WTC11 (cell line): ENCODE data around the gene PSD4. TPM values are rescaled to one million over a fixed set of nuclear protein-coding genes. Genes with fewer than 3 reads are reported as not detected.

Experiments
- ATAC-seq: fragments of 200-7000 bp; cut with Tn5 transposase; 2 replicates; pipeline ENCODE4 v1.10.0; 2021; ENCODE audit warnings: mild to moderate bottlenecking, moderate library complexity
- CTCF ChIA-PET: fragments of 300-600 bp; sonication (Branson Sonifier 250); formaldehyde crosslinking; loops from one replicate; lab custom pipeline; 2021; ENCODE audit warnings: antibody characterized with exemption; lab: Charles Lee
- POLR2A ChIA-PET: fragments of 350-600 bp; sonication (Branson Sonifier 250); formaldehyde crosslinking; loops from one replicate; lab custom pipeline; 2021; ENCODE audit warnings: antibody characterized with exemption; lab: Charles Lee
- DNase-seq: peaks from one replicate; pipeline ENCODE4 v3.0.0; 2021; ENCODE audit warnings: low spot score
- H3K27ac Mint-ChIP-seq: 2 replicates; pipeline ENCODE4 v1.8.0; 2021; ENCODE audit warnings: mixed read lengths
- H3K27me3 Mint-ChIP-seq: 2 replicates; pipeline ENCODE4 v1.8.0; 2021; ENCODE audit warnings: low read depth, mild to moderate bottlenecking, moderate library complexity, mixed read lengths
- H3K36me3 Mint-ChIP-seq: 2 replicates; pipeline ENCODE4 v1.8.0; 2021; ENCODE audit warnings: mixed read lengths
- H3K4me1 Mint-ChIP-seq: 2 replicates; pipeline ENCODE4 v1.8.0; 2022; ENCODE audit warnings: mixed read lengths
- H3K4me3 Mint-ChIP-seq: 2 replicates; pipeline ENCODE4 v1.8.0; 2021; ENCODE audit warnings: mild to moderate bottlenecking, moderate library complexity, mixed read lengths
- H3K9me3 Mint-ChIP-seq: 2 replicates; pipeline ENCODE4 v1.8.0; 2021; ENCODE audit warnings: mixed read lengths
- ATF1 ChIP-seq: sonication (generic); formaldehyde crosslinking; IDR thresholded peaks from 2 replicates; pipeline ENCODE4 v1.8.1; 2023; ENCODE audit warnings: mild to moderate bottlenecking, moderate library complexity, missing genetic modification reagents
- ATF3 ChIP-seq: sonication (generic); formaldehyde crosslinking; conservative IDR thresholded peaks from 2 replicates; pipeline ENCODE4 v1.8.1; 2022; ENCODE audit warnings: mild to moderate bottlenecking, missing genetic modification reagents
- EMX1 ChIP-seq: fragments of 250-450 bp; sonication (Bioruptor Pico); IDR thresholded peaks from 2 replicates; pipeline ENCODE4 v1.8.0; 2021; ENCODE audit warnings: mild to moderate bottlenecking
- ESRRA ChIP-seq: sonication (generic); formaldehyde crosslinking; IDR thresholded peaks from 2 replicates; pipeline ENCODE4 v1.8.1; 2022; ENCODE audit warnings: mild to moderate bottlenecking, missing genetic modification reagents, borderline replicate concordance
- FOXP1 ChIP-seq: sonication (generic); formaldehyde crosslinking; IDR thresholded peaks from 2 replicates; pipeline ENCODE4 v1.8.0; 2022; ENCODE audit warnings: missing genetic modification reagents, mild to moderate bottlenecking, moderate library complexity, borderline replicate concordance
- GABPB1 ChIP-seq: sonication (generic); formaldehyde crosslinking; IDR thresholded peaks from 2 replicates; pipeline ENCODE4 v1.8.1; 2023; ENCODE audit warnings: mild to moderate bottlenecking, missing genetic modification reagents
- GTF2I ChIP-seq: fragments of 250-450 bp; sonication (Bioruptor Pico); conservative IDR thresholded peaks from 2 replicates; pipeline ENCODE4 v1.4.0; 2021; ENCODE audit warnings: mild to moderate bottlenecking
- MLX ChIP-seq: sonication (generic); formaldehyde crosslinking; IDR thresholded peaks from 2 replicates; pipeline ENCODE4 v1.8.1; 2023; ENCODE audit warnings: mild to moderate bottlenecking, missing genetic modification reagents, moderate library complexity
- NR1H2 ChIP-seq: sonication (generic); formaldehyde crosslinking; IDR thresholded peaks from 2 replicates; pipeline ENCODE4 v1.9.0; 2021; ENCODE audit warnings: mild to moderate bottlenecking, moderate library complexity, missing genetic modification reagents
- PRDM15 ChIP-seq: sonication (generic); formaldehyde crosslinking; IDR thresholded peaks from 2 replicates; pipeline ENCODE4 v1.8.0; 2022; ENCODE audit warnings: missing genetic modification reagents
- RELA ChIP-seq: sonication (generic); formaldehyde crosslinking; IDR thresholded peaks from 2 replicates; pipeline ENCODE4 v1.8.1; 2022; ENCODE audit warnings: missing genetic modification reagents, mild to moderate bottlenecking, borderline replicate concordance
- SP1 ChIP-seq: sonication (generic); formaldehyde crosslinking; conservative IDR thresholded peaks from 2 replicates; pipeline ENCODE4 v1.8.1; 2022; ENCODE audit warnings: missing genetic modification reagents
- STAT6 ChIP-seq: sonication (generic); formaldehyde crosslinking; conservative IDR thresholded peaks from 2 replicates; pipeline ENCODE4 v1.8.1; 2023; ENCODE audit warnings: mild to moderate bottlenecking, low read depth, missing genetic modification reagents, moderate library complexity
- TCF7 ChIP-seq: sonication (generic); formaldehyde crosslinking; IDR thresholded peaks from 2 replicates; pipeline ENCODE4 v1.8.0; 2022; ENCODE audit warnings: mild to moderate bottlenecking, low read depth, missing genetic modification reagents, moderate library complexity
- TP53 ChIP-seq: sonication (generic); formaldehyde crosslinking; IDR thresholded peaks from 2 replicates; pipeline ENCODE4 v1.8.1; 2023; ENCODE audit warnings: mild to moderate bottlenecking, missing genetic modification reagents
- USF2 ChIP-seq: sonication (generic); formaldehyde crosslinking; IDR thresholded peaks from 2 replicates; pipeline ENCODE4 v1.8.1; 2023; ENCODE audit warnings: mild to moderate bottlenecking, missing genetic modification reagents, moderate library complexity
- ZBTB21 ChIP-seq: sonication (generic); formaldehyde crosslinking; IDR thresholded peaks from 2 replicates; pipeline ENCODE4 v1.8.1; 2023; ENCODE audit warnings: mild to moderate bottlenecking, missing genetic modification reagents, borderline replicate concordance
- ZNF232 ChIP-seq: sonication (generic); formaldehyde crosslinking; IDR thresholded peaks from 2 replicates; pipeline ENCODE4 v1.8.0; 2022; ENCODE audit warnings: mild to moderate bottlenecking, missing genetic modification reagents
- ZNF423 ChIP-seq: fragments of 250-450 bp; sonication (Bioruptor Pico); IDR thresholded peaks from 2 replicates; pipeline ENCODE4 v2.1.2; 2022; ENCODE audit warnings: mild to moderate bottlenecking, moderate library complexity
- total RNA-seq: library from RNA; stranded (reverse); gene quantifications from 3 replicates; pipeline ENCODE4 v1.2.3, GENCODE V29; 2021

The PSD4 gene
- total RNA-seq, 1 experiment from 2014 or later = 1.5 TPM

GRCh38 chr2:113216891-113217454 is 43.2 kb downstream of the PSD4 start:
- POLR2A ChIA-PET = no interaction called here
- H3K27ac Mint-ChIP-seq = no peak overlapping the region
- no peaks in the 10 kb centered on the region for H3K36me3 Mint-ChIP-seq
- H3K27me3 Mint-ChIP-seq = 0 out of 2 replicates have a peak, but pooled peaks cover 2% of the 10 kb centered on the region
- ATAC-seq = no peak
- no peak for DNase-seq
- CTCF ChIA-PET = interaction anchor here (0.9 to 1.9 kb wide), 4 partner anchors 13 to 137 kb away, joined by 3 to 20 read pairs (median 10); no protein-coding TSS in a partner anchor
- H3K9me3 Mint-ChIP-seq = no peaks in the 10 kb centered on the region
- TF ChIP-seq ESRRA (CRISPR knock-in tag) (no peak), RELA (no peak)
- H3K4me3 Mint-ChIP-seq = no peak overlapping the region
- peaks cover 41% of the 10 kb centered on the region for H3K4me1 Mint-ChIP-seq

GRCh38 chr2:113217455-113218282 is 43.9 kb downstream of the PSD4 start:
- peaks cover 37% of the 10 kb centered on the region for H3K4me1 Mint-ChIP-seq
- TF ChIP-seq USF2 (CRISPR knock-in tag) (peak; percentile 42; the same call in 1 of the 2 replicates), FOXP1 (CRISPR knock-in tag) (no peak), ZNF423 (CRISPR knock-in tag) (peak; percentile 78), ATF1 (CRISPR knock-in tag) (no peak)
- ChIA-PET CTCF (interaction anchor here (0.9 to 1.9 kb wide), 4 partner anchors 14 to 138 kb away, joined by 4 to 20 read pairs (median 10); no protein-coding TSS in a partner anchor), POLR2A (no interaction called here)
- peak; percentile 36 for ATAC-seq
- 0 out of 2 replicates have a peak, but pooled peaks cover 2% of the 10 kb centered on the region for H3K27me3 Mint-ChIP-seq
- H3K4me3 Mint-ChIP-seq = no peak overlapping the region
- H3K9me3 Mint-ChIP-seq = no peaks in the 10 kb centered on the region
- DNase-seq = peak; percentile 23
- H3K36me3 Mint-ChIP-seq = no peaks in the 10 kb centered on the region
- no peak overlapping the region for H3K27ac Mint-ChIP-seq

- Mint-ChIP-seq H3K4me1 (peaks cover 35% of the 10 kb centered on the region), H3K27ac (no peak overlapping the region), H3K36me3 (no peaks in the 10 kb centered on the region), H3K27me3 (0 out of 2 replicates have a peak, but pooled peaks cover 2% of the 10 kb centered on the region), H3K9me3 (no peaks in the 10 kb centered on the region), H3K4me3 (no peak overlapping the region)
- no peak for DNase-seq
- POLR2A ChIA-PET = no interaction called here
- no peak for ATAC-seq
- CTCF ChIA-PET = interaction anchor here (0.9 to 1.9 kb wide), 3 partner anchors 14 to 80 kb away, joined by 4 to 20 read pairs (median 16); no protein-coding TSS in a partner anchor
- TF ChIP-seq STAT6 (CRISPR knock-in tag) (no peak), PRDM15 (CRISPR knock-in tag) (no peak), NR1H2 (no peak), GTF2I (no peak), EMX1 (CRISPR knock-in tag) (no peak), ZNF232 (CRISPR knock-in tag) (no peak), TP53 (CRISPR knock-in tag) (no peak), ATF3 (CRISPR knock-in tag) (no peak), ESRRA (CRISPR knock-in tag) (no peak), SP1 (CRISPR knock-in tag) (no peak), TCF7 (CRISPR knock-in tag) (no peak), MLX (CRISPR knock-in tag) (no peak), ZBTB21 (CRISPR knock-in tag) (no peak), ATF1 (CRISPR knock-in tag) (no peak), GABPB1 (CRISPR knock-in tag) (no peak)
Observed at GRCh38 chr2:113218283-113219091, 44.7 kb downstream of the PSD4 start.
